Measurements from ENCODE around the gene IMMP2L. TPM values are rescaled to one million over a fixed set of nuclear protein-coding genes. Genes with fewer than 3 reads are reported as not detected.
"Not testable (repeated sequence)": the region's sequence is repeated elsewhere in the genome, so short reads cannot be mapped to it uniquely, and the experiment has no call there.

The IMMP2L gene
- total and polyA plus RNA-seq, 4 donors = 7.3 to 21.1 (median 12.4) TPM

- TF ChIP-seq SP1 (IDR thresholded peaks at IDR 0.05) (no peak), ZBTB33 (IDR thresholded peaks at IDR 0.05) (no peak), TAF1 (conservative IDR thresholded peaks at IDR 0.05) (no peak), JUND (IDR thresholded peaks at IDR 0.05) (no peak), RXRA (IDR thresholded peaks at IDR 0.05) (no peak), HNF4A (conservative IDR thresholded peaks at IDR 0.05) (no peak), GABPA (IDR thresholded peaks at IDR 0.05 in 1 of 2, conservative IDR thresholded peaks at IDR 0.05 in 1 of 2) (no peak), FOXA1 (IDR thresholded peaks at IDR 0.05) (no peak), RAD21 (IDR thresholded peaks at IDR 0.05) (no peak), REST (IDR thresholded peaks at IDR 0.05) (no peak)
- no peak for DNase-seq (ENCODE audit: low spot score)
- no peak overlapping the region for H3K27ac ChIP-seq (ENCODE audit: low read depth in 1 of 2, low read length in 2 of 2)
- H3K27me3 ChIP-seq (ENCODE audit: control insufficient read depth in 4 of 4, insufficient read depth in 4 of 4, low read length in 3 of 4) = no peaks in the 10 kb centered on the region
- no peaks in the 10 kb centered on the region for H3K4me1 ChIP-seq (ENCODE audit: control insufficient read depth in 4 of 4, insufficient read depth in 4 of 4, low read length in 3 of 4)
- WGBS = 96% methylated on average over 4 of the region's 4 CpGs
- H3K9ac ChIP-seq (ENCODE audit: low read depth in 1 of 2, low read length in 2 of 2) = no peak overlapping the region
- H3K36me3 ChIP-seq (ENCODE audit: control insufficient read depth in 4 of 4, insufficient read depth in 3 of 4, low read depth in 1 of 4, low read length in 3 of 4) = no peaks in the 10 kb centered on the region
- H3K4me3 ChIP-seq (ENCODE audit: low read depth in 1 of 3, low read length in 3 of 3) = no peak overlapping the region
- no peaks in the 10 kb centered on the region for H3K9me3 ChIP-seq (ENCODE audit: control insufficient read depth in 4 of 4, low read length in 3 of 4)
These were observed 53.9 kb downstream of the IMMP2L start for GRCh38 chr7:111508387-111508786.

GRCh38 chr7:111505422-111505821 is 56.9 kb downstream of the IMMP2L start:
- not testable (repeated sequence) for H3K4me1 ChIP-seq (ENCODE audit: control insufficient read depth in 4 of 4, insufficient read depth in 4 of 4, low read length in 3 of 4); H3K9me3 ChIP-seq (ENCODE audit: control insufficient read depth in 4 of 4, low read length in 3 of 4); DNase-seq (ENCODE audit: low spot score); H3K27ac ChIP-seq (ENCODE audit: low read depth in 1 of 2, low read length in 2 of 2); H3K9ac ChIP-seq (ENCODE audit: low read depth in 1 of 2, low read length in 2 of 2); H3K36me3 ChIP-seq (ENCODE audit: control insufficient read depth in 4 of 4, insufficient read depth in 3 of 4, low read depth in 1 of 4, low read length in 3 of 4); H3K4me3 ChIP-seq (ENCODE audit: low read depth in 1 of 3, low read length in 3 of 3); H3K27me3 ChIP-seq (ENCODE audit: control insufficient read depth in 4 of 4, insufficient read depth in 4 of 4, low read length in 3 of 4)

- not testable (repeated sequence) for H3K4me1 ChIP-seq (ENCODE audit: control insufficient read depth in 4 of 4, insufficient read depth in 4 of 4, low read length in 3 of 4); H3K9me3 ChIP-seq (ENCODE audit: control insufficient read depth in 4 of 4, low read length in 3 of 4); H3K27me3 ChIP-seq (ENCODE audit: control insufficient read depth in 4 of 4, insufficient read depth in 4 of 4, low read length in 3 of 4); DNase-seq (ENCODE audit: low spot score); H3K36me3 ChIP-seq (ENCODE audit: control insufficient read depth in 4 of 4, insufficient read depth in 3 of 4, low read depth in 1 of 4, low read length in 3 of 4); H3K9ac ChIP-seq (ENCODE audit: low read depth in 1 of 2, low read length in 2 of 2); H3K27ac ChIP-seq (ENCODE audit: low read depth in 1 of 2, low read length in 2 of 2); H3K4me3 ChIP-seq (ENCODE audit: low read depth in 1 of 3, low read length in 3 of 3)
- 98% methylated on average over 2 of the region's 2 CpGs for WGBS
These were observed 60.5 kb downstream of the IMMP2L start for GRCh38 chr7:111501799-111502198.

All from liver (tissue), 9 donors.